GM23338 (cell line): Measurements from ENCODE around the gene IL36RN.

Experiments used
- CREB1 ChIP-seq: fragments of 250-450 bp; sonication (Bioruptor Pico); IDR thresholded peaks from 2 replicates; pipeline ENCODE4 v1.5.0; 2020; ENCODE audit warnings: low read depth, mild to moderate bottlenecking, moderate library complexity
- CTCF ChIP-seq, 2 experiments: fragments of 200-600 bp in 1 of 2; sonication (generic) in 1 of 2; conservative IDR thresholded peaks; 2 replicates each; pipeline versions ENCODE4 v1.5.1 to v1.6.1; 2016 to 2017; ENCODE audit warnings: antibody characterized with exemption in 2 of 2, low read depth in 2 of 2, mild to moderate bottlenecking in 2 of 2, moderate library complexity in 1 of 2
- ETS1 ChIP-seq: IDR thresholded peaks from 2 replicates; pipeline ENCODE4 v1.6.1; 2016; ENCODE audit warnings: antibody characterized with exemption
- EZH2 ChIP-seq: fragments of 200-600 bp; sonication (generic); IDR thresholded peaks from one replicate; pipeline ENCODE4 v1.8.0; 2017; ENCODE audit warnings: antibody characterized with exemption, mild to moderate bottlenecking, low read depth; ENCODE audit not compliant: unreplicated experiment
- EZH2phosphoT487 ChIP-seq: fragments of 200-600 bp; sonication (generic); IDR thresholded peaks from one replicate; pipeline ENCODE4 v1.8.1; 2018; ENCODE audit warnings: antibody characterized with exemption; ENCODE audit not compliant: unreplicated experiment

GRCh38 chr2:113015655-113016054, 43.3 kb upstream of the IL36RN start:
- TF ChIP-seq CREB1: no peak
- TF ChIP-seq EZH2: no peak
- no peak for TF ChIP-seq CTCF (conservative IDR thresholded peaks at IDR 0.05; ENCODE audit: low read depth in 2 of 2)
- TF ChIP-seq EZH2phosphoT487: no peak
- no peak for TF ChIP-seq ETS1
